CD4-positive, alpha-beta memory T cell (primary cell): Measurements from ENCODE around the gene RCE1. TPM values are rescaled to one million over a fixed set of nuclear protein-coding genes. Genes with fewer than 3 reads are reported as not detected.

Experiments
- polyA plus RNA-seq, 2 donors: library from polyadenylated mRNA; unstranded; fragments of 300-500 nt; fragmentation: Illumina TruSeq; gene quantifications; one replicate each; pipeline ENCODE4 v1.2.3, GENCODE V29; 2021
- total RNA-seq, 2 experiments: library from RNA; stranded (reverse); gene quantifications; one replicate each; pipeline ENCODE4 v1.2.3, GENCODE V29; 2021

Gene RCE1
- total and polyA plus RNA-seq, 4 experiments from 2014 or later: 23.3 to 34.5 (median 30.7) TPM

Other genes starting within 250 kb of the RCE1 start
- 100 to 1,000 TPM; 158 to 196 TPM for gene RBM14, start 226.8 kb upstream of the RCE1 start, total RNA-seq
- gene RBM14, start 226.8 kb upstream of the RCE1 start, polyA plus RNA-seq: 10 to 100 TPM; 66.2 to 78.2 TPM
- gene RBM4, start 204.7 kb upstream of the RCE1 start, total RNA-seq: 100 to 1,000 TPM; 183 to 189 TPM
- 100 to 1,000 TPM; 213 to 231 TPM for gene RBM4, start 204.7 kb upstream of the RCE1 start, polyA plus RNA-seq
- gene RBM4B, start 165.6 kb upstream of the RCE1 start, total RNA-seq: 10 to 100 TPM; 26.6 to 26.9 TPM
- gene RBM4B, start 165.6 kb upstream of the RCE1 start, polyA plus RNA-seq: 10 to 100 TPM in 1 of 2 donors, 1 to 10 TPM in 1; 6.3 to 15.4 TPM
- not detected for gene SPTBN2, start 114.2 kb upstream of the RCE1 start, total RNA-seq
- not detected for gene SPTBN2, start 114.2 kb upstream of the RCE1 start, polyA plus RNA-seq
- 1 to 10 TPM; 5.1 to 5.3 TPM for gene LRFN4, start 13.6 kb downstream of the RCE1 start, total RNA-seq
- gene LRFN4, start 13.6 kb downstream of the RCE1 start, polyA plus RNA-seq: 1 to 10 TPM in 1 of 2 donors, under 1 TPM in 1; 0.42 to 2.9 TPM
- 1 to 10 TPM; 7.6 to 7.7 TPM for gene PC, start 114.9 kb downstream of the RCE1 start, total RNA-seq
- gene PC, start 114.9 kb downstream of the RCE1 start, polyA plus RNA-seq: 1 to 10 TPM; 2.9 to 3.2 TPM
- not detected for gene C11orf86, start 131.9 kb downstream of the RCE1 start, total RNA-seq
- not detected for gene C11orf86, start 131.9 kb downstream of the RCE1 start, polyA plus RNA-seq
- not detected for gene SYT12, start 179.7 kb downstream of the RCE1 start, total RNA-seq
- not detected for gene SYT12, start 179.7 kb downstream of the RCE1 start, polyA plus RNA-seq
- under 1 TPM in 1 of 2 experiments, not detected in 1; 0.58 TPM for gene RHOD, start 213.4 kb downstream of the RCE1 start, total RNA-seq
- under 1 TPM in 1 of 2 donors, not detected in 1; 0.79 TPM for gene RHOD, start 213.4 kb downstream of the RCE1 start, polyA plus RNA-seq